ENCODE results near the gene GOLPH3.

DNA sequence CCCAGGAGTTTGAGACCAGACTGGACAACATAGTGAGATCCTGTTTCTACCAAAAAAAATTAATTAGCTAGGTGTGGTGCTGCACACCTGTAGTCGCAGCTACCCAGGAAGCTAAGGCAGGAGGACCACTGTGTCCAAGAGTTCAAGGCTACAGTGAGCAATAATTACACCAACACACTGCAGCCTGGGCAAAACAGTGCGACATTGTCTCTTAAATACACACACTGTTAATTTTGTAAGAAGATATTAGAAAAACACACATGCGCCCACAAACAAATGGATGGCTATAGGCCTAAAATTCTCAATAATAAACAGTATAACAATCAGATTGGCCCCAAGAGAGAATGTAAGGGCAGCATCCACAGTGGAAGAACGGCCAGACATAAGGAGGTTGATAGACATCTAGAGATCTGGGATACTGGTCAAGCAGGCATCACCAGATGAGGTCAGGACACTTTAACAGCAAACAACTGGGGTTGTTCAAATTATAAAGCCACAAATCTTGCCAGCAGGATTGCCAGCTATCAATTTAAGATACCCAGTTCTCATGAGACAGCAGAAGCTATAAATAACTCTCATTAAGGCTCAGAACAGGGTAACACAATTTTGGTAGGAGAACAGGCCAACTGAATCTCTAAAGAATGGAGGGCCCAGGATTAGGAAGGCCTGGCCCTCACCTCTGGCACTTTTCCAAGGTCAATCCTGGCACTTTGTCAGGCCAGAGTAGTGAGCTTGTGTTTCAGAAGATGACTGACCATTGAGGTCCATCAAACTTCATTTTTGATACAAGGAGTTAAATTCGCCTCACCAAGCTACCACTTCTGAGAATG lies 29.5 kb downstream of the GOLPH3 start:
- TF ChIP-seq, protein P1, sequence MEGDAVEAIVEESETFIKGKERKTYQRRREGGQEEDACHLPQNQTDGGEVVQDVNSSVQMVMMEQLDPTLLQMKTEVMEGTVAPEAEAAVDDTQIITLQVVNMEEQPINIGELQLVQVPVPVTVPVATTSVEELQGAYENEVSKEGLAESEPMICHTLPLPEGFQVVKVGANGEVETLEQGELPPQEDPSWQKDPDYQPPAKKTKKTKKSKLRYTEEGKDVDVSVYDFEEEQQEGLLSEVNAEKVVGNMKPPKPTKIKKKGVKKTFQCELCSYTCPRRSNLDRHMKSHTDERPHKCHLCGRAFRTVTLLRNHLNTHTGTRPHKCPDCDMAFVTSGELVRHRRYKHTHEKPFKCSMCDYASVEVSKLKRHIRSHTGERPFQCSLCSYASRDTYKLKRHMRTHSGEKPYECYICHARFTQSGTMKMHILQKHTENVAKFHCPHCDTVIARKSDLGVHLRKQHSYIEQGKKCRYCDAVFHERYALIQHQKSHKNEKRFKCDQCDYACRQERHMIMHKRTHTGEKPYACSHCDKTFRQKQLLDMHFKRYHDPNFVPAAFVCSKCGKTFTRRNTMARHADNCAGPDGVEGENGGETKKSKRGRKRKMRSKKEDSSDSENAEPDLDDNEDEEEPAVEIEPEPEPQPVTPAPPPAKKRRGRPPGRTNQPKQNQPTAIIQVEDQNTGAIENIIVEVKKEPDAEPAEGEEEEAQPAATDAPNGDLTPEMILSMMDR (conservative IDR thresholded peaks at IDR 0.05; ENCODE audit: low read depth in 2 of 2) = no peak
- TF ChIP-seq EZH2phosphoT487 (IDR thresholded peaks at IDR 0.05; ENCODE audit: unreplicated experiment) (no peak), JUNB (IDR thresholded peaks at IDR 0.05; ENCODE audit: unreplicated experiment) (no peak), POLR2AphosphoS5 (IDR thresholded peaks at IDR 0.05; ENCODE audit: low read depth) (no peak), EZH2 (IDR thresholded peaks at IDR 0.05; ENCODE audit: low read depth, unreplicated experiment) (no peak), CREB1 (CRISPR knock-in tag; IDR thresholded peaks at IDR 0.05; ENCODE audit: low read depth) (no peak), ZNF331 (CRISPR knock-in tag; IDR thresholded peaks at IDR 0.05; ENCODE audit: low read depth) (no peak)
- TF ChIP-seq, protein P2, sequence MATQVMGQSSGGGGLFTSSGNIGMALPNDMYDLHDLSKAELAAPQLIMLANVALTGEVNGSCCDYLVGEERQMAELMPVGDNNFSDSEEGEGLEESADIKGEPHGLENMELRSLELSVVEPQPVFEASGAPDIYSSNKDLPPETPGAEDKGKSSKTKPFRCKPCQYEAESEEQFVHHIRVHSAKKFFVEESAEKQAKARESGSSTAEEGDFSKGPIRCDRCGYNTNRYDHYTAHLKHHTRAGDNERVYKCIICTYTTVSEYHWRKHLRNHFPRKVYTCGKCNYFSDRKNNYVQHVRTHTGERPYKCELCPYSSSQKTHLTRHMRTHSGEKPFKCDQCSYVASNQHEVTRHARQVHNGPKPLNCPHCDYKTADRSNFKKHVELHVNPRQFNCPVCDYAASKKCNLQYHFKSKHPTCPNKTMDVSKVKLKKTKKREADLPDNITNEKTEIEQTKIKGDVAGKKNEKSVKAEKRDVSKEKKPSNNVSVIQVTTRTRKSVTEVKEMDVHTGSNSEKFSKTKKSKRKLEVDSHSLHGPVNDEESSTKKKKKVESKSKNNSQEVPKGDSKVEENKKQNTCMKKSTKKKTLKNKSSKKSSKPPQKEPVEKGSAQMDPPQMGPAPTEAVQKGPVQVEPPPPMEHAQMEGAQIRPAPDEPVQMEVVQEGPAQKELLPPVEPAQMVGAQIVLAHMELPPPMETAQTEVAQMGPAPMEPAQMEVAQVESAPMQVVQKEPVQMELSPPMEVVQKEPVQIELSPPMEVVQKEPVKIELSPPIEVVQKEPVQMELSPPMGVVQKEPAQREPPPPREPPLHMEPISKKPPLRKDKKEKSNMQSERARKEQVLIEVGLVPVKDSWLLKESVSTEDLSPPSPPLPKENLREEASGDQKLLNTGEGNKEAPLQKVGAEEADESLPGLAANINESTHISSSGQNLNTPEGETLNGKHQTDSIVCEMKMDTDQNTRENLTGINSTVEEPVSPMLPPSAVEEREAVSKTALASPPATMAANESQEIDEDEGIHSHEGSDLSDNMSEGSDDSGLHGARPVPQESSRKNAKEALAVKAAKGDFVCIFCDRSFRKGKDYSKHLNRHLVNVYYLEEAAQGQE (IDR thresholded peaks at IDR 0.05; ENCODE audit: unreplicated experiment) = no peak
- TF ChIP-seq, protein P3, sequence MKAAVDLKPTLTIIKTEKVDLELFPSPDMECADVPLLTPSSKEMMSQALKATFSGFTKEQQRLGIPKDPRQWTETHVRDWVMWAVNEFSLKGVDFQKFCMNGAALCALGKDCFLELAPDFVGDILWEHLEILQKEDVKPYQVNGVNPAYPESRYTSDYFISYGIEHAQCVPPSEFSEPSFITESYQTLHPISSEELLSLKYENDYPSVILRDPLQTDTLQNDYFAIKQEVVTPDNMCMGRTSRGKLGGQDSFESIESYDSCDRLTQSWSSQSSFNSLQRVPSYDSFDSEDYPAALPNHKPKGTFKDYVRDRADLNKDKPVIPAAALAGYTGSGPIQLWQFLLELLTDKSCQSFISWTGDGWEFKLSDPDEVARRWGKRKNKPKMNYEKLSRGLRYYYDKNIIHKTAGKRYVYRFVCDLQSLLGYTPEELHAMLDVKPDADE (IDR thresholded peaks at IDR 0.05) = no peak

Data from GM23338 (cell line).